H54 (cell line): ENCODE data around the gene ZNF536.

Experiments
- DNase-seq: peaks from one replicate; pipeline ENCODE4 v3.0.0; 2011; ENCODE audit warnings: low spot score, mixed read lengths; ENCODE audit not compliant: insufficient read length
- FAIRE-seq: peaks from 3 replicates; lab custom pipeline; 2011; peaks lifted over from hg19 to GRCh38; lab: Jason Lieb, UNC
- POLR2A ChIP-seq: IDR thresholded peaks from 2 replicates; pipeline ENCODE4 v1.6.1; 2011; ENCODE audit warnings: low read depth, mild to moderate bottlenecking, low read length

ZNF536 gene

GRCh38 chr19:30540761-30541160, 168.6 kb downstream of the ZNF536 start:
- no peak for FAIRE-seq
- TF ChIP-seq POLR2A: no peak
- DNase-seq: no peak

DNA sequence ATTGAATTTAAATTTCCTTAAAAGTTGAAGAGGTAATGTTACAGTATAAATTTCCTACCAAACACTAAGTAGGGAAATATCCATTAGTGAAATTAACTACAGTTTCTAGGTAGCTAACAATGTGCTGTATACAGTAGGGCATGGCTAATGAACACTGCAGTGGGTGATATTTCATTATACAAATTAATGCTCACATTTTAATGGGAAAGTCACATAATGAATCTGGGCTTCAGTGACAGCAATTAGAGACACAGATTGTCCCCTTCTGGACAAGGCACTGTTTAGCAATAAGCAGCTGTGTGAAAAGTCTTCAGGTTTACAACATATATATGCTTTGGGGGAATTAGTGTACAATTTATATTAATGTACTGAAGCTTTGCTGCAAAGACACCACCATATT, 169.4 kb downstream of the ZNF536 start:
- no peak for TF ChIP-seq POLR2A
- FAIRE-seq: no peak
- DNase-seq: no peak

- no peak for FAIRE-seq
- TF ChIP-seq POLR2A: no peak
- DNase-seq: no peak
Measured at GRCh38 chr19:30543243-30543945, 171.2 kb downstream of the ZNF536 start.

- FAIRE-seq: no peak
- no peak for TF ChIP-seq POLR2A
- no peak for DNase-seq
Measured at GRCh38 chr19:30545752-30546151, 173.6 kb downstream of the ZNF536 start.

- FAIRE-seq: no peak
- DNase-seq: no peak
- TF ChIP-seq POLR2A: no peak
Measured at GRCh38 chr19:30546332-30546731, 174.1 kb downstream of the ZNF536 start.

DNA sequence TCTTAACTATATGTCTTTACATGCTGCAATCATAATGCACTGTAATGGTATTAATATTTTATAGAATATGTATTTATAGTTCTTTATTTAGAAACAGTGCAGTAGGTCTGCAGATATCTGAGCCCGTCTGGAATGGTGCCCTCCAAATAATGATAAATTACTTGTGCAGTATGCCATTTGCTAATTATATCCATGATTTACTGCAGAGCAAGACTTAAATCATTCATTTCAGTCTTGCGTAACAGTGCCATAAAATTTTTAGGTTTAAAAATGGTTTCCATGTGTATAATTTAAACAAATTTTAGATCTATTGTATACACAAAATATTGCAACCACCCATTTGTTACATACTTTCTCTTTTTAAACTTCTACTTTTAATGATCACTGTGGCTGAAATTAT, 175.1 kb downstream of the ZNF536 start:
- DNase-seq: no peak
- no peak for TF ChIP-seq POLR2A
- no peak for FAIRE-seq

DNA sequence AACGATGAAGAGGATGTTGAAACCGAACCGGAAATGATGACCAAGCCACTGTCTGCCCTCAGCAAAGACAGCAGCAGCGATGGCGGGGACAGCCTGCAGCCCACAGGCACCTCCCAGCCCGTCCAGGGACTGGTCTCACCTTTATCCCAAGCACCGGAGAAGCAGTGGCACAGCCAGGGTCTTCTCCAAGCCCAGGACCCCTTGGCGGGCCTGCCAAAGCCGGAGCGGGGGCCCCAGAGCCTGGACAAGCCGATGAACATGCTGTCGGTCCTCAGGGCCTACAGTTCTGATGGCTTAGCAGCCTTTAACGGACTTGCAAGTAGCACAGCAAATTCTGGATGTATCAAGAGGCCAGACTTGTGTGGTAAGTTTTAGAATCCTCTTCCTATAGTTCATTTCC, 177.0 kb downstream of the ZNF536 start:
- no peak for FAIRE-seq
- no peak for TF ChIP-seq POLR2A
- no peak for DNase-seq

DNA sequence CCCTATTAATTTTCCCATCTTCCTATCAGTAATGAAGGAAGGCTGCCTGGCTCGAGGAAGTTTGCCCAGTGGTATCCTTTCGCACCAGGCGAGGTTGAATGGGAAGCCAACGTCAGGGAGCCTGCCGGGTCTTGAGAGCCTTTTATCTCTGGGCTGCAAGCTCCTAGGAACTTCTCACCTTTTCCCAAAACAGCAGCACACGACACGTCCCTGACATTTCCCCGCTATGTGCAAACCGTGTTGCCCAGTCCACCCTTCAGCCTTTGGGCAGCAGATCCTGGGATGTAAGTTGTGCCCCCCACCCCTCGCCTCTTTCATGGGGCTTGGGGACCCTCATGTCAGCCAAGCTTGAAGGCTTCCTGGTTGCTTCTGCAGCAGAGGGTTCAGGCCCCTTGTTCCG, 179.1 kb downstream of the ZNF536 start:
- FAIRE-seq (no peak), DNase-seq (no peak)
- TF ChIP-seq POLR2A: no peak

DNA sequence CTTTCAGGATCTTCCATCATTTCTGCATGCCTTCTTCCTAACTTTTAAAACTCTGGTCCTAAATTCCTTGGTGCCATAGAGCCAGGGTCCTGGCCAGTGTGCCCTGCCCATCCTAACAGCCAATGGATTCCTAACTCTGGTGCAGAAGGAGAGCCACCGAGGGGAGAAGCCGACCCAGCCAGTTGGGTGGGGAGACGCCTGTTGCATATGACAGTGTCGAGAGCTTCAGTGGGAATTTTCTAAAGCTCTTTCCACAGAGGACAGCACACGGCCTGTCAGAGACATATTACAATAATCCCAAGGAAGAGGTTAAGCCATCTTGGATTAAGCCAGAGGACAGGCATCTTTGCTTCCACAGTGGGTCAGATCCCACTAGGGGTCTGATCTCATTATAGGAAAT, 180.4 kb downstream of the ZNF536 start:
- DNase-seq (no peak), FAIRE-seq (no peak)
- no peak for TF ChIP-seq POLR2A

DNA sequence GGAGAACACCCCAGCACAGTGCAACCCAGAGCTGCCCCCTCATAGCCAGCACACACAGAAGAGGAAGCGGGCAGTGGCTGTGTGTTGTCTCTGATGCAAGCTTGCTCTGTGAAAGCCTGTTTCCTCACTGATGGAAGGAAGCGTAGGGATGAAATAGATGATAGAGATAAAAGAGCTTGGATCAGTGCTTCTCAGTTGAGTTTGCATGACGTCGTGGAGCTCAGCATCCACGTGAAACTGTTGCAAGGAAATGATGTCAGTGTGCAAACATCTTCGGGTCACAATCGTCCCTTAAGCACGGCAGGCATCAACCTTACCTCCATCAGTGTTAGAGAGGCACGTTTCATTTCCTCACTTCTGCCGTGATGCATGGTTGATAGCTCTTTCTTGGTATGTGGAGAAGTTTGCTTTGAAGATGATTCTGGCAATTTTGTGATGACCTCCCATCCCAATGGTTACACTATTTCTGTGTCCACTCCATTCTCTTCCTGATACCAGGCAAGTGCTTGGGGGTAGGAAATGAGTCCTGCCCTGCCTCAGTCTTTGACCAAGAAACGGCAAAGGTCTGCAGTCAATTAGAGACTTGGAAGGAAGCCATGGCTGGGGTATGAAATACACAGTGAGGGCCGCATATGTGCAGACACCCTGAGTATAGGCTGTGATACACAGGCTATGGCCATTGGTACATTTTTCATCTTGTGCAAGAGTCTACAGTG, 183.0 kb downstream of the ZNF536 start:
- DNase-seq (no peak), FAIRE-seq (no peak)
- no peak for TF ChIP-seq POLR2A

DNA sequence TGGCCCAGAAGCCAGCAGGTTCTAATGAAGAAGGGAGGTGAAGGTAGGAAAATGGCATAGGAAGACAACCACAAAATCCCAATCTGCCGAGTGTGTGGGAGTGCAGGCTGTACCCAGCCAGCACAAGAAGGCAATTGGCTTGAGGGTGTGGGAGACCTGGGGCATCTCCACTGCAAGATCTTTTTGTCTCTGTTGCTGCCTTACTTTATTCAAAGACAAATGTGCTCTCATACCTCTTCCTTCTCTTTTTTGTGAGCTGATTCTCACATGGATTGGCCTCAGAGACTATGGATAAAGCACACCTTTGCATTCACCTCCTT, 183.6 kb downstream of the ZNF536 start:
- FAIRE-seq: no peak
- no peak for DNase-seq
- TF ChIP-seq POLR2A: no peak

DNA sequence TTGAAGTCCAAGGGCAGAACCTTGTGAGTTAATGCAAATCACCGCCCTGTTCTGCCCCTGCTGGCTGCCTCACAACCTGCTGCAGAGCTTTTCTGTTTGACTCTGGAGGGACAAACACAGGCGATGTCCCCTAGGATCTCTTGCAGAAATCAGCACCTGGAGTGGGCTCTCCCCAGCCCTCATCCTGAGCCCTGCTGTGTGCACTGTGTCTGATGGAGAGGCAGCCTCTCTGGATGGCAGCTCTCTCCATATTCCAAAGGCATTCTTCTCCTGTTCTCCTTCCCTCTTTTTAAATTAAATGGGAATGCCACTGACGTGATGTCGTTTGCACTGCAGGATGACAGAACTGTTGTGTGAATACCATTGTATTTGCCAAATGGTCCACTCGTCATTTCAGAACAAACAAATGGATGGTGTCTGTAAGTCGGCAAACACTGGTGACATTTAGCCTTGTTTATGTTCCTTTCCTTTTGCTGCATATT, 184.1 kb downstream of the ZNF536 start:
- DNase-seq: no peak
- no peak for FAIRE-seq

DNA sequence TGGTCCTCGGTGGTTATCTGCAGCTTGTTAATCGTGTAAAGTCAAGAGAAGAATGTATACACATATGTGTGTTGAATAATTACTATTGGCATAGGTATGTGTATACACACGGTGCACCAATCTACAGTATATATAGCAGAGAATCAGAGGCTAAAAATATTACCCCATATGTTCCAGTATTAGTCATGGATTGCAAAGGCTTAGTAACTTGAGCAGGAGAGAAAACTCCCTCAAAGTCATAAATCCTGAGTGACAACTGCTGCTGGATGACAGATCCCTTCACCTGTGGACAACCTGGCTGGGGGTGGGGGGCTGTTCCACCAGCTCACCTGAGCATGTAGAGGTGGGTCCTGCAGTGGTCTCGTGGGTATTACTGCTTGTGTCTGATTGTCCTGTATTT, 185.0 kb downstream of the ZNF536 start:
- TF ChIP-seq POLR2A: no peak
- FAIRE-seq (no peak), DNase-seq (no peak)

More for the DNA sequence above, 184.1 kb downstream of the ZNF536 start:
- TF ChIP-seq POLR2A: no peak

GRCh38 chr19:30557927-30558557, 185.9 kb downstream of the ZNF536 start:
- FAIRE-seq: no peak
- TF ChIP-seq POLR2A: no peak
- DNase-seq: no peak
